ENCODE data around the gene ZSWIM6. TPM values are rescaled to one million over a fixed set of nuclear protein-coding genes. Genes with fewer than 3 reads are reported as not detected.

The ZSWIM6 gene
- total and polyA plus RNA-seq, 2 experiments from 2014 or later = 3.9 to 6.0 TPM

- Mint-ChIP-seq H3K4me3 (no peak overlapping the region), H3K27me3 (ENCODE audit: insufficient read depth, low read depth, poor library complexity) (peaks cover 6% of the 10 kb centered on the region), H3K9me3 (peaks cover 6% of the 10 kb centered on the region; the same call in 2 of the 3 replicates), H3K36me3 (ENCODE audit: low read depth) (peaks cover 23% of the 10 kb centered on the region), H3K27ac (no peak overlapping the region), H3K4me1 (peaks cover 4% of the 10 kb centered on the region; the same call in 2 of the 3 replicates)
- DNase-seq (ENCODE audit: low spot score) = no peak
- ATAC-seq = no peak
- Histone ChIP-seq H3K27ac (ENCODE audit: low read depth) (no peak overlapping the region), H3K4me1 (ENCODE audit: insufficient read depth) (no peaks in the 10 kb centered on the region), H3K27me3 (ENCODE audit: insufficient read depth) (no peaks in the 10 kb centered on the region), H3K4me2 (no peak overlapping the region), H2AFZ (no peak overlapping the region), H4K20me1 (replicated peaks; ENCODE audit: insufficient read depth) (no peaks in the 10 kb centered on the region), H3K9me2 (ENCODE audit: insufficient read depth) (0 out of 2 replicates have a peak, but pooled peaks cover 4% of the 10 kb centered on the region), H3K79me2 (replicated peaks; ENCODE audit: insufficient read depth) (peaks cover 23% of the 10 kb centered on the region), H3K4me3 (no peak overlapping the region), H3F3A (replicated peaks; ENCODE audit: low read depth) (no peaks in the 10 kb centered on the region), H3K36me3 (ENCODE audit: insufficient read depth) (no peaks in the 10 kb centered on the region)
- TF ChIP-seq CREB1 (CRISPR knock-in tag; IDR thresholded peaks at IDR 0.05; ENCODE audit: low read depth) (no peak), POLR2AphosphoS5 (IDR thresholded peaks at IDR 0.05; ENCODE audit: low read depth) (no peak), NANOG (IDR thresholded peaks at IDR 0.05; ENCODE audit: borderline replicate concordance) (no peak), STAT1 (IDR thresholded peaks at IDR 0.05; ENCODE audit: unreplicated experiment) (no peak), REST (IDR thresholded peaks at IDR 0.05; ENCODE audit: unreplicated experiment) (no peak), ZNF462 (CRISPR knock-in tag; IDR thresholded peaks at IDR 0.05) (no peak), CTCF (conservative IDR thresholded peaks at IDR 0.05; ENCODE audit: low read depth in 2 of 2) (no peak), ZNF114 (CRISPR knock-in tag; IDR thresholded peaks at IDR 0.05) (no peak), EZH2 (IDR thresholded peaks at IDR 0.05; ENCODE audit: low read depth, unreplicated experiment) (no peak), EZH2phosphoT487 (IDR thresholded peaks at IDR 0.05; ENCODE audit: unreplicated experiment) (no peak), ZNF331 (CRISPR knock-in tag; IDR thresholded peaks at IDR 0.05; ENCODE audit: low read depth) (no peak), ETS1 (IDR thresholded peaks at IDR 0.05) (no peak), JUNB (IDR thresholded peaks at IDR 0.05; ENCODE audit: unreplicated experiment) (no peak)
These were observed 62.7 kb downstream of the ZSWIM6 start for GRCh38 chr5:61394793-61395192.

All from GM23338 (cell line).